ENCODE data around the gene SNTB2. TPM values are rescaled to one million over a fixed set of nuclear protein-coding genes. Genes with fewer than 3 reads are reported as not detected.
"Not testable (repeated sequence)": the region's sequence is repeated elsewhere in the genome, so short reads cannot be mapped to it uniquely, and the experiment has no call there.

SNTB2 gene
- total RNA-seq, 1 experiment from 2014 or later: 50.6 TPM

DNA sequence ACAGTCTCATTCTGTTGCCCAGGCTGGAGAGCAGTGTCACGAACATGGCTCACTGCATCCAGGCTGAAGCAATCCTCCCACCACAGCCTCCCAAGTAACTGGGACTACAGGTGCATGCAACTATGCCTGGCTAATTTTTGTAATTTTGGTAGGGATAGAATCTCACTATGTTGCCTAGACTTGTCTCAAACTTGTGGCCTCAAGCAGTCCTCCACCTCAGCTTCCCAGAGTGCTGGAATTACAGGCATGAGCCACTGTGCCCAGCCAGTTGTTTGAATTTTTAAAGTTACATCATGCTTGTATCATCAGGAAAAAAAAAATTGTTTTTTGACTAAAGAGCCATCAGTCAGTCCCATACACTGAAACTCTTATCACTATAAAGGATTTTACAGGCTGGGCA is 107.1 kb downstream of the SNTB2 start:
- Histone ChIP-seq H3K4me1 (no peaks in the 10 kb centered on the region), H3K27me3 (replicated peaks; ENCODE audit: control insufficient read depth, insufficient read depth, low read length) (no peaks in the 10 kb centered on the region), H3K4me3 (ENCODE audit: low read depth, low read length) (no peak overlapping the region), H3K9me3 (no peaks in the 10 kb centered on the region), H3K36me3 (ENCODE audit: control insufficient read depth, insufficient read depth, low read length) (peaks cover 1% of the 10 kb centered on the region; the same call in 1 of the 2 replicates)
- no TSS peak for BruUV-seq (replicated peaks)
- DNase-seq: no peak
- Mint-ChIP-seq H3K27me3 (ENCODE audit: insufficient read depth, unreplicated experiment) (no peaks in the 10 kb centered on the region), H3K4me1 (ENCODE audit: low read depth, unreplicated experiment) (peaks cover 7% of the 10 kb centered on the region), H3K27ac (ENCODE audit: unreplicated experiment) (no peak overlapping the region), H3K4me3 (ENCODE audit: unreplicated experiment) (no peak overlapping the region), H3K9me3 (ENCODE audit: unreplicated experiment) (no peaks in the 10 kb centered on the region), H3K36me3 (ENCODE audit: insufficient read depth, unreplicated experiment) (peaks cover 52% of the 10 kb centered on the region)
- intact Hi-C loops (cut with micrococcal nuclease; ENCODE audit: unreplicated experiment): no loop called here
- ChIA-PET CTCF (no interaction called here), POLR2A (no interaction called here)
- TF ChIP-seq CTCF (IDR thresholded peaks at IDR 0.05; ENCODE audit: insufficient read depth in 1 of 2, low read depth in 1 of 2, low read length in 1 of 2, severe bottlenecking in 1 of 2, unreplicated experiment in 1 of 2): no peak

GRCh38 chr16:69296771-69297170 is 109.8 kb downstream of the SNTB2 start:
- H3K27ac Mint-ChIP-seq (ENCODE audit: unreplicated experiment); BruUV-seq (replicated peaks); H3K9me3 ChIP-seq; H3K4me1 Mint-ChIP-seq (ENCODE audit: low read depth, unreplicated experiment); H3K27me3 ChIP-seq (replicated peaks; ENCODE audit: control insufficient read depth, insufficient read depth, low read length); H3K9me3 Mint-ChIP-seq (ENCODE audit: unreplicated experiment); H3K4me3 ChIP-seq (ENCODE audit: low read depth, low read length); H3K27me3 Mint-ChIP-seq (ENCODE audit: insufficient read depth, unreplicated experiment); intact Hi-C loops (cut with micrococcal nuclease; ENCODE audit: unreplicated experiment); CTCF ChIA-PET; H3K36me3 ChIP-seq (ENCODE audit: control insufficient read depth, insufficient read depth, low read length); DNase-seq; H3K4me3 Mint-ChIP-seq (ENCODE audit: unreplicated experiment); H3K4me1 ChIP-seq; POLR2A ChIA-PET: not testable (repeated sequence)
- H3K36me3 Mint-ChIP-seq (ENCODE audit: insufficient read depth, unreplicated experiment): peaks cover 74% of the 10 kb centered on the region

- POLR2A ChIA-PET: no interaction called here
- CTCF ChIA-PET: no interaction called here
- no peak overlapping the region for H3K4me3 Mint-ChIP-seq (ENCODE audit: unreplicated experiment)
- TF ChIP-seq CTCF (IDR thresholded peaks at IDR 0.05; ENCODE audit: insufficient read depth in 1 of 2, low read depth in 1 of 2, low read length in 1 of 2, severe bottlenecking in 1 of 2, unreplicated experiment in 1 of 2): no peak
- H3K4me3 ChIP-seq (ENCODE audit: low read depth, low read length): no peak overlapping the region
- peaks cover 1% of the 10 kb centered on the region; the same call in 1 of the 2 replicates for H3K36me3 ChIP-seq (ENCODE audit: control insufficient read depth, insufficient read depth, low read length)
- peaks cover 4% of the 10 kb centered on the region for H3K4me1 Mint-ChIP-seq (ENCODE audit: low read depth, unreplicated experiment)
- no peaks in the 10 kb centered on the region for H3K4me1 ChIP-seq
- no TSS peak for BruUV-seq (replicated peaks)
- H3K9me3 ChIP-seq: no peaks in the 10 kb centered on the region
- DNase-seq: no peak
- intact Hi-C loops (cut with micrococcal nuclease; ENCODE audit: unreplicated experiment): no loop called here
- no peaks in the 10 kb centered on the region for H3K9me3 Mint-ChIP-seq (ENCODE audit: unreplicated experiment)
- no peaks in the 10 kb centered on the region for H3K27me3 Mint-ChIP-seq (ENCODE audit: insufficient read depth, unreplicated experiment)
- peaks cover 85% of the 10 kb centered on the region for H3K36me3 Mint-ChIP-seq (ENCODE audit: insufficient read depth, unreplicated experiment)
- H3K27me3 ChIP-seq (replicated peaks; ENCODE audit: control insufficient read depth, insufficient read depth, low read length): no peaks in the 10 kb centered on the region
- H3K27ac Mint-ChIP-seq (ENCODE audit: unreplicated experiment): no peak overlapping the region
These were observed 111.3 kb downstream of the SNTB2 start for GRCh38 chr16:69298261-69298660.

GRCh38 chr16:69301187-69301586 is 114.2 kb downstream of the SNTB2 start:
- Mint-ChIP-seq H3K9me3 (ENCODE audit: unreplicated experiment) (no peaks in the 10 kb centered on the region), H3K27me3 (ENCODE audit: insufficient read depth, unreplicated experiment) (no peaks in the 10 kb centered on the region), H3K4me1 (ENCODE audit: low read depth, unreplicated experiment) (no peaks in the 10 kb centered on the region), H3K4me3 (ENCODE audit: unreplicated experiment) (no peak overlapping the region), H3K36me3 (ENCODE audit: insufficient read depth, unreplicated experiment) (peaks cover 81% of the 10 kb centered on the region), H3K27ac (ENCODE audit: unreplicated experiment) (no peak overlapping the region)
- no peak for TF ChIP-seq CTCF (IDR thresholded peaks at IDR 0.05; ENCODE audit: insufficient read depth in 1 of 2, low read depth in 1 of 2, low read length in 1 of 2, severe bottlenecking in 1 of 2, unreplicated experiment in 1 of 2)
- no peak for DNase-seq
- Histone ChIP-seq H3K9me3 (no peaks in the 10 kb centered on the region), H3K4me1 (no peaks in the 10 kb centered on the region), H3K27me3 (replicated peaks; ENCODE audit: control insufficient read depth, insufficient read depth, low read length) (no peaks in the 10 kb centered on the region), H3K4me3 (ENCODE audit: low read depth, low read length) (no peak overlapping the region), H3K36me3 (ENCODE audit: control insufficient read depth, insufficient read depth, low read length) (peaks cover 1% of the 10 kb centered on the region; the same call in 1 of the 2 replicates)
- ChIA-PET POLR2A (no interaction called here), CTCF (no interaction called here)
- BruUV-seq (replicated peaks): no TSS peak
- intact Hi-C loops (cut with micrococcal nuclease; ENCODE audit: unreplicated experiment): no loop called here
